Activated CD4-positive, alpha-beta memory T cell treated with anti-CD3 and anti-CD28 coated beads, Interleukin-2, amount 10 ng/mL, durations not matched to agents 7 days and 5 days (primary cell): ENCODE data around the gene XRCC6. TPM values are rescaled to one million over a fixed set of nuclear protein-coding genes. Genes with fewer than 3 reads are reported as not detected.
"Not testable (repeated sequence)": the region's sequence is repeated elsewhere in the genome, so short reads cannot be mapped to it uniquely, and the experiment has no call there.

Experiments
- CTCF ChIA-PET: fragments of 350-600 bp; sonication (Branson Sonifier 250); formaldehyde crosslinking; loops from one replicate; lab custom pipeline; 2021; ENCODE audit warnings: antibody characterized with exemption, inconsistent platforms; lab: Charles Lee
- POLR2A ChIA-PET: fragments of 350-600 bp; sonication (Branson Sonifier 250); formaldehyde crosslinking; loops from one replicate; lab custom pipeline; 2021; ENCODE audit warnings: antibody characterized with exemption; lab: Charles Lee
- DNase-seq: peaks from one replicate; pipeline ENCODE4 v3.0.0-alpha.2; 2020
- H3K27ac Mint-ChIP-seq: one replicate; pipeline ENCODE4 v1.8.0; 2021; ENCODE audit warnings: mild to moderate bottlenecking, mixed read lengths
- H3K27me3 Mint-ChIP-seq: one replicate; pipeline ENCODE4 v1.8.0; 2021; ENCODE audit warnings: mixed read lengths
- H3K36me3 Mint-ChIP-seq: one replicate; pipeline ENCODE4 v1.8.0; 2021; ENCODE audit warnings: low read depth, mixed read lengths
- H3K4me1 Mint-ChIP-seq: one replicate; pipeline ENCODE4 v1.8.0; 2021; ENCODE audit warnings: mixed read lengths
- H3K4me3 Mint-ChIP-seq: one replicate; pipeline ENCODE4 v1.8.0; 2021; ENCODE audit warnings: mild to moderate bottlenecking, mixed read lengths
- H3K9me3 Mint-ChIP-seq: one replicate; pipeline ENCODE4 v1.8.0; 2021; ENCODE audit warnings: mixed read lengths
- total RNA-seq, 2 experiments: library from RNA; stranded (reverse); gene quantifications; one replicate each; pipeline ENCODE4 v1.2.3, GENCODE V29; 2021

The XRCC6 gene
- total RNA-seq, 2 experiments from 2014 or later = 244 to 251 TPM

DNA sequence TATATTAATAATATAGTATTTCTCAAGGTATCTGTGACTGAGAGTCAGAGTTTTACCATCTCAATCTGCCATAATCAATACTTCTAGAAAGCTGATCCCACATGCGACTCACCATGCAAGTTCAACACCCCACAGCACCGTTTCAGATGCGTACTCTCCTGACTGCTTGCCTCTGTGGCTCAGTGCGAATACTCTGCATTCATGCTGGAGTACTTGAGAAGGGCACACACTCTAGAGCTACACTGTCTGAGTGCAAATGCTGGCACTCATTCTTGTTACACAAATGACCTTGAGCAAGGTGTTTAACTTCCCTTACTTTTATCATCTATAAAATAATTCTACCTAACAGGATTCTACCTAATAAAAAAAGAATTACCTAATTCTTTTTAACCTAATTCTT lies 55.0 kb downstream of the XRCC6 start:
- no peak overlapping the region for H3K27ac Mint-ChIP-seq

DNA sequence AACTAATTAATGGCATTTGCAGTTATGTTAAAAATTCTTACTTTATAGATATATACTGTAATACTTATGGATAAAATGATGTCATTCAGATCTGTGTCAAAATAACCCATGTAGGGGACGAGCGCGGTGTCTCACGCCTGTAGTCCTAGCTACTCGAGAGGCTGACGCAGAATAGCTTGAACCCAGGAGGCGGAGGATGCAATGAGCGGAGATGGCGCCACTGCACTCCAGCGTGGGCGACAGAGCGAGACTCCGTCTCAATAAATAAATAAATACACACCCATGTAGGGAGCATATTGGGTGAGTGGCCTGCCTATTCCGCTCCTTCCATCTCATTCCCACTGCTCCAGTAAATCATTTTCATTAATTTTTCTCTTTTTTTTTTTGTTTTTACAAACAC lies 60.5 kb downstream of the XRCC6 start:
- Mint-ChIP-seq H3K36me3 (peaks cover 42% of the 10 kb centered on the region), H3K4me1 (peaks cover 25% of the 10 kb centered on the region), H3K9me3 (no peaks in the 10 kb centered on the region), H3K27ac (peak overlapping the region; percentile 87), H3K27me3 (no peaks in the 10 kb centered on the region), H3K4me3 (peak overlapping the region; percentile 99)
- POLR2A ChIA-PET = interaction anchor here (4.6 kb wide), 1 partner anchor 14 kb away, joined by 24 read pairs; no protein-coding TSS in a partner anchor
- DNase-seq = no peak
- CTCF ChIA-PET = interaction anchor here (4.2 kb wide), 1 partner anchor 15 kb away, joined by 32 read pairs; no protein-coding TSS in a partner anchor

More for the DNA sequence above, 55.0 kb downstream of the XRCC6 start:
- H3K4me1 Mint-ChIP-seq = peaks cover 20% of the 10 kb centered on the region
- peaks cover 60% of the 10 kb centered on the region for H3K36me3 Mint-ChIP-seq
- H3K9me3 Mint-ChIP-seq = no peaks in the 10 kb centered on the region
- ChIA-PET CTCF (interaction anchor here (3.4 kb wide), 1 partner anchor 9 kb away, joined by 16 read pairs; no protein-coding TSS in a partner anchor), POLR2A (interaction anchor here (0.7 to 5.0 kb wide), 4 partner anchors 8 to 270 kb away, joined by 3 to 28 read pairs (median 6); partner anchors contain the start of gene SNU13)
- DNase-seq = no peak
- no peaks in the 10 kb centered on the region for H3K27me3 Mint-ChIP-seq
- no peak overlapping the region for H3K4me3 Mint-ChIP-seq

DNA sequence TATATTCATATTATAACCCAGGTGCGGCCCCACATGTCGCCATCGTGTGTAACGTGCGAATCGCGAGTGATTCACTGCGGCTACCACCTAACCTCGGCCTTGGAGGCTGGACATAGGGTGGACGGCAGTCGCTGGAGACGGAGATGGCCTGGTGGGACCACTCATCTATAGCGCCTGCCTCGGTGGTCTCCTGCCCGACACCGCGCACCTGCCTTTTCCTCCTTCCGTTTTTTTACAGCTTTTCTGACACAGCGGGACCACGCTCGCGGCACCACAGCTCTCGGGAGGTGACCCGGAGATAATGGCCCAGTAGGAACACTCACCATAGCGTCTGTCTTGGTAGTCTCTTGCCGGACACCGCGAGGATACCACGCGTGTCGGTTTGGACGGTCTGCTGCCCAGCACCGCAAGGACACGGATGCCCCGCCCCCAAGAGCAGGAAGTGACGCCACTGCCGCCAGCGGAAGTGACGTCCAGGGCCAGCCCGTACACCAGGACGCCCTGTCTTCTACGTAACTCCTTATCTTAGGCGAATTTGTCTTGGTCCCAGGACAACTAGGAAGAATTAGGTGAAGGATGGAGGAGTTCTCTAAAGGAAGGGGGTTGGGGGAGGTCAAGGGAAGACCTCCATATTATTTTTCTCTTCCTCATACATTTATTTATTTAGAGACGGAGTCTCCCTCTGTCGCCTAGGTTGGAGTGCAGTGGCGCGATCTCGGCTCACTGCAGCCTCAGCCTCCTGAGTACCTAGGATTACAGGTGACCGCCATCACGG lies 61.1 kb downstream of the XRCC6 start:
- CTCF ChIA-PET = interaction anchor here (4.2 kb wide), 1 partner anchor 15 kb away, joined by 32 read pairs; no protein-coding TSS in a partner anchor

DNA sequence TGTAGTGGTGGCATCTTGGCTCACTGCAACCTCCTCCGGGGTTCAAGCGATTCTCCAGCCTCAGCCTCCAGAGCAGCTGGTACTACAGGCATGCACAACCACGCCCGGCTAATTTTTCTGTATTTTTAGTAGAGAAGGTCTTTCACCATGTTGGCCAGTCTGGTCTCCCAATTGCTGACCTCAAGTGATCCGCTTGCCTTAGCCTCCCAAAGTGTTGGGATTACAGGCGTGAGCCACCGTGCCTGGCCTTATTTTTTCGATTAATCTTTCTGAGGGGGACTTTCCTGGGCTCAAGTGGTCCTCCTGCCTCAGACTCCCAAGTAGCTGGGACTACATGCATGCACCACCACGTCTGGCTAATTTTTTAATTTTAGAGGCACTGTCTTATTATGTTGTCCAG lies 62.0 kb downstream of the XRCC6 start:
- DNase-seq = no peak
- peaks cover 34% of the 10 kb centered on the region for H3K4me1 Mint-ChIP-seq
- POLR2A ChIA-PET = interaction anchor here (1.4 kb wide), 1 partner anchor 16 kb away, joined by 4 read pairs; no protein-coding TSS in a partner anchor

More for the DNA sequence above, 61.1 kb downstream of the XRCC6 start:
- Mint-ChIP-seq H3K27ac (peak overlapping the region; percentile 87), H3K36me3 (peaks cover 39% of the 10 kb centered on the region), H3K9me3 (no peaks in the 10 kb centered on the region), H3K27me3 (no peaks in the 10 kb centered on the region), H3K4me3 (peak overlapping the region; percentile 99), H3K4me1 (peaks cover 28% of the 10 kb centered on the region)
- DNase-seq = peak; percentile 88
- POLR2A ChIA-PET = interaction anchor here (4.6 kb wide), 1 partner anchor 15 kb away, joined by 24 read pairs; no protein-coding TSS in a partner anchor

DNA sequence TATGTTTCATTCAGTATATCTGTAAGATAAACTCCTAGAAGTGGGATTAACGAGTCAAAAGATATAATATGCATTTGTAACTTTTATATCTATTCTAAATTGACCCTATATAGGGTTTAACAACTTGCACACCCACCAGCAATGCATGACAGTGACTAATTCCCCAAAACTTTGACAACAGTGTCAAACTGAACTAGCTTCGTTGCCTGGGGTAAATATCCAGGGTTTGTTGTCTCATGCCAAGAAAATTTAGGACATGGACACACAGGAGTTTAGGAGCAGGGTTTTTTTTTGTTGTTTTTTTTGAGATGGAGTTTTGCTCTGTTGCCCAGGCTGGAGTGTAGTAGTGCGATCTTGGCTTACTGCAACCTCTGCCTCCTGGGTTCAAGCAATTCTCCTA lies 62.5 kb downstream of the XRCC6 start:
- DNase-seq = no peak
- ChIA-PET CTCF (interaction anchor here (0.6 to 7.2 kb wide), 2 partner anchors 17 to 173 kb away, joined by 3 to 55 read pairs; no protein-coding TSS in a partner anchor), POLR2A (interaction anchor here (1.4 kb wide), 1 partner anchor 17 kb away, joined by 4 read pairs; no protein-coding TSS in a partner anchor)
- no peak overlapping the region for H3K4me3 Mint-ChIP-seq
- peaks cover 34% of the 10 kb centered on the region for H3K4me1 Mint-ChIP-seq
- H3K9me3 Mint-ChIP-seq = no peaks in the 10 kb centered on the region
- peaks cover 39% of the 10 kb centered on the region for H3K36me3 Mint-ChIP-seq
- peak overlapping the region; percentile 87 for H3K27ac Mint-ChIP-seq
- no peaks in the 10 kb centered on the region for H3K27me3 Mint-ChIP-seq

More for the DNA sequence above, 62.0 kb downstream of the XRCC6 start:
- Mint-ChIP-seq H3K36me3 (peaks cover 40% of the 10 kb centered on the region), H3K4me3 (peak overlapping the region; percentile 99), H3K9me3 (no peaks in the 10 kb centered on the region), H3K27me3 (no peaks in the 10 kb centered on the region), H3K27ac (peak overlapping the region; percentile 87)
- CTCF ChIA-PET = interaction anchor here (0.6 to 7.2 kb wide), 2 partner anchors 16 to 174 kb away, joined by 3 to 55 read pairs; no protein-coding TSS in a partner anchor

DNA sequence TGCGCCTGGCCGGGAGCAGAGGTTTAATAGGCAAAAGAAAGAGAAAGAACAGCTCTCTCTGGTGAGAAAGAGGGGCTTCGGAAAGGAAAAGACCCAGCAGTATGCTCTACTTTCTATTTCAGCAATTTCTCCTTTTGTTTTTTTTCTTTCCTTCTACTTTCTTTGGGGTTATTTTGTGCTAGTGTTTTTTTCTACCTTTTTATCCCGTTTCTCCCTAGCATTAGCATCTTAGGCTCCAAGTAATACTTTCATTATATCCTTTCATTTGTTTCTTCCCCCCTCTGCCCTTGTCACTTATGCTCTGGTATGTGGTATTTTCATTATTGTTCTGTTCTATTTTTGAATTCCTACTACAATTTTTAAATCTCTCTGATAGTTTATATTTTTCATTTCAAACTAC lies 63.1 kb downstream of the XRCC6 start:
- Mint-ChIP-seq H3K9me3 (no peaks in the 10 kb centered on the region), H3K4me1 (peaks cover 36% of the 10 kb centered on the region), H3K27ac (peak overlapping the region; percentile 7), H3K36me3 (peaks cover 39% of the 10 kb centered on the region), H3K27me3 (no peaks in the 10 kb centered on the region), H3K4me3 (no peak overlapping the region)
- POLR2A ChIA-PET = interaction anchor here (1.4 kb wide), 1 partner anchor 18 kb away, joined by 4 read pairs; no protein-coding TSS in a partner anchor
- CTCF ChIA-PET = interaction anchor here (7.2 kb wide), 1 partner anchor 17 kb away, joined by 55 read pairs; no protein-coding TSS in a partner anchor
- DNase-seq = no peak

DNA sequence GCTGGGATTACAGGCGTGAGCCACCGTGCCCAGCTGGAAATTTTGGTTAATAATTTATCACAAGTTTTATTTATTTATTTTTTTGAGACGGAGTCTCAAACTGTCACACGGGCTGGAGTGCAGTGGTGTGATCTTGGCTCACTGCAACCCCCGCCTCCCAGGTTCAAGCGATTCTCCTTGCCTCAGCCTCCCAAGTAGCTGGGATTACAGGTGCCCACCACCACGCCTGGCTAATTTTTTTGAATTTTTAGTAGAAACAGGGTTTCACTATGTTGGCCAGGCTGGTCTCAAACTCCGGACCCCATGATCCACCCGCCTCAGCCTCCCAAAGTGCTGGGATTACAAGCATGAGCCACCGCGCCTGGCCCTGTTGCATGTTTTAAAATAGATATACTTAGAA lies 65.8 kb downstream of the XRCC6 start:
- not testable (repeated sequence) for H3K9me3 Mint-ChIP-seq, DNase-seq, H3K27me3 Mint-ChIP-seq
- H3K27ac Mint-ChIP-seq = peak overlapping the region; percentile 92
- peaks cover 46% of the 10 kb centered on the region for H3K4me1 Mint-ChIP-seq
- ChIA-PET POLR2A (interaction anchor here (0.8 to 6.1 kb wide), 12 partner anchors 8 to 404 kb away, joined by 3 to 76 read pairs (median 22); partner anchors contain the start of genes CCDC134, DESI1, MEI1 and NDUFA6), CTCF (interaction anchor here (3.4 to 7.2 kb wide), 2 partner anchors 11 to 20 kb away, joined by 37 to 55 read pairs; partner anchors contain the start of gene MEI1)
- H3K4me3 Mint-ChIP-seq = peak overlapping the region; percentile 95
- H3K36me3 Mint-ChIP-seq = peaks cover 35% of the 10 kb centered on the region

DNA sequence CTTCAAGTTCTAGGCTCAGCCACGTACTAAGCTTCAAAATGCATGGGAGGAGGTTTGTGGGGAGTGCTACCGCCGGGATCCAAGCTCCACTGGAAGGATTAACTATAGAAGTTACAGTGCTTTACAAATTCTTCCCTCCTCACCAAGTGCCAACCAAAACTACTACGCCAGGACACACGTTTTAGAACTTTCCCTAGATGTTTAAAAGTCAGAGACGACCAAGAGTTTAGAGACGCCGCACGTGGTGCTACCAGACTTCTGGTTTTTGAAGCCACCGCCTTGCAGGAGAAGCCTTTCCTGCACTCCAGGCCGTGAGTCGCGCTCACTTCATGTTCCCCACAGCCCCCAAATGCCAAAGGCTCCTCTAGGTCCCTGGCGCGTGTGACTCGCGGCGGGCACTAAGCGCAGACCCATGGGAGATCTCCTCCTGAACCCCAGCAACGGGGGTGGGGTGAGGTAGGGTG lies 66.8 kb downstream of the XRCC6 start:
- peak overlapping the region; percentile 95 for H3K4me3 Mint-ChIP-seq
- peak; percentile 33 for DNase-seq
- peak overlapping the region; percentile 92 for H3K27ac Mint-ChIP-seq
- no peaks in the 10 kb centered on the region for H3K9me3 Mint-ChIP-seq
- no peaks in the 10 kb centered on the region for H3K27me3 Mint-ChIP-seq
- CTCF ChIA-PET = interaction anchor here (1.1 to 7.2 kb wide), 4 partner anchors 10 to 68 kb away, joined by 4 to 55 read pairs (median 22); partner anchors contain the start of genes DESI1, MEI1 and XRCC6
- H3K36me3 Mint-ChIP-seq = peaks cover 31% of the 10 kb centered on the region
- H3K4me1 Mint-ChIP-seq = peaks cover 40% of the 10 kb centered on the region
- POLR2A ChIA-PET = interaction anchor here (0.7 to 6.1 kb wide), 27 partner anchors 8 to 921 kb away, joined by 3 to 76 read pairs (median 6); partner anchors contain the start of genes CCDC134, CENPM, DESI1 and MEI1

DNA sequence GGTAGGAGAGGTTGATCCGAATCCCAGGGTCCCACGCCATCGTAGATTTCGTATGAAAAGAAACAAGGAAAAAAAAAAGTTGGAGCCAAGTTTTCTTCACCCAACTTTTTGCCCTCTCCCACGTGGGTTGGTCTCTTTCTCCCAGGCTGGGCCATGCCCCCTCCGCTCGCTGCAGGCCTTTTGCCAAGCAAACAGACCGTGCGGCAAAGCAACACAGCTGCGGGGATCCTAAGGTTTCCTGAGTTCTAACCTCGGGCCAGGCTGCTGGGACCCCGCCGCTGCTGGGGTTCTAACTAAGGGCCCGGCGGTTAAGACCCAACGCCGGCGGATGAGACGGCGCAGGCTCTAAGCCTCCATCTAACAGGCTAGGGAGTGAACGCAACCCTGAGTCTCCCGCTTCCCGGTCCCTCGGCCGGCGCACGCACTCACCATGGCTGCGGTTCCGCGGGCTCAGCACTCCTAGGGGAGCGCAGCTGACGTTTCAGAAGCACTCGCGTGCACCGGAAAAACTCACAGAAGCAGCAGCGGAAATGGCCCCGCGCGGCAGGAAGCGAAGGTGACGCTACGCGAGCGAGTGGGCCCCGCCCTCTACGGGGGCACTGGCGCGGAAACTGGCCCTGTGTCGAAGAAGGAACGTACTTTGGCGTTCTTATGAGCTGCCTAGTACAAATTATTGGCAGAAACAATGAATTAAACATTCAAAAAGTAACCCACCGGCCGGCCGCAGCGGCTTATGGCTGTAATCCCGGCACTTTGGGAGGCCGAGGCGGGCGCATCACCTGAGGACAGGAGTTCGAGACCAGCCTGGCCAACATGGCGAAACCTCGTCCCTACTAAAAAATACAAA lies 67.5 kb downstream of the XRCC6 start, which contains the start of gene SNU13:
Gene SNU13 (minus strand): TSS at position 503 of the 847 bp plus-strand sequence. CDS start 71 bp downstream, at position 432.
- no peaks in the 10 kb centered on the region for H3K27me3 Mint-ChIP-seq
- peak; percentile 95 for DNase-seq
- H3K36me3 Mint-ChIP-seq = peaks cover 31% of the 10 kb centered on the region
- peaks cover 40% of the 10 kb centered on the region for H3K4me1 Mint-ChIP-seq
- POLR2A ChIA-PET = interaction anchor here (0.6 to 6.1 kb wide), 30 partner anchors 9 to 927 kb away, joined by 3 to 76 read pairs (median 6); partner anchors contain the start of genes CCDC134, CENPM, DESI1 and MEI1
- CTCF ChIA-PET = interaction anchor here (1.1 to 7.2 kb wide), 5 partner anchors 9 to 68 kb away, joined by 4 to 55 read pairs (median 7); partner anchors contain the start of genes DESI1, MEI1 and XRCC6
- H3K4me3 Mint-ChIP-seq = peak within 1 kb of the TSS; percentile 95
- H3K9me3 Mint-ChIP-seq = no peaks in the 10 kb centered on the region
- H3K27ac Mint-ChIP-seq = peak within 1 kb of the TSS; percentile 92

DNA sequence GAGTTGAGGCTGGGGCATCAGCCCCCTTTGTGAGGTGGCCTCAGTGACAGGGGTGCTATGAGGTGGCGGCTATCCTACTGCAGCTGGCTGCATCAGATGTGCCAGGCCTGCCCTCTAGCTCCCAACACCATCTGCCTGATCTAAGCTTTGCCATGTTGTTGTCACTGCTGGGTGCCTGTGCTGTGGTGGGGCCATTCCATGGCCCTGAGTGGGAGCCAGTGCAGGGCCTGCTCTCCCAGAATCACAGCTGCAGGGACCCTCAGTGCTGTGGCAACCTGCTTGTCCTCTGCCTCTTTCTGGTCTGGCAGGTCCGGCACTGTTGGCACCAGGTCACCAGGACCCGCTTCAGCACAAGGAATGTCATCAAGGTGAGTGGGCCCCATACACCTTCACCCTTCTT lies 69.4 kb downstream of the XRCC6 start:
- Mint-ChIP-seq H3K36me3 (peaks cover 26% of the 10 kb centered on the region), H3K4me1 (peaks cover 36% of the 10 kb centered on the region), H3K27ac (peak overlapping the region; percentile 92), H3K4me3 (peak overlapping the region; percentile 95), H3K9me3 (no peaks in the 10 kb centered on the region), H3K27me3 (no peaks in the 10 kb centered on the region)
- CTCF ChIA-PET = interaction anchor here (1.6 kb wide), 1 partner anchor 8 kb away, joined by 5 read pairs; the partner anchor contains the start of gene MEI1
- no peak for DNase-seq
- POLR2A ChIA-PET = interaction anchor here (3.3 to 6.1 kb wide), 3 partner anchors 25 to 143 kb away, joined by 21 to 76 read pairs (median 30); partner anchors contain the start of genes CCDC134 and SREBF2

DNA sequence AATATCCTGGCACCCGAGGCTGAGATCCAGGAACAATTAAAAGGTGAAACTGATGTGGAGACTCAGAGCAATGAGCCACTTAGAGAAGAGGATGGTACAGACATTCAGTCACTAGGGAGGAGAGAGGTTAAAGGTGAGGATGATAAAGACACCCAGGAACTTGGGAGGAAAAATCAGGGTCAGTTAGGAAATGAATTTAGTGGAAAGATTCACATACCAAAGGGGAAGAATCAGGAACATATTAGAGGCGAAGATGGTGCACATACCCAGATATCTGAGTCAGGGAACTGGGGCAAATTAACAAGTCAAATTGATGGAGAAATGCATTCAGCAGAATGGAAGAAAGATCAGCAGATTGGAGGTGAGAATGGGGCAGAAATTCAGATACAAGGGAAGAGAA lies 74.1 kb downstream of the XRCC6 start:
- Mint-ChIP-seq H3K4me1 (peaks cover 23% of the 10 kb centered on the region), H3K36me3 (peaks cover 12% of the 10 kb centered on the region), H3K9me3 (no peaks in the 10 kb centered on the region), H3K27ac (no peak overlapping the region), H3K27me3 (no peaks in the 10 kb centered on the region), H3K4me3 (no peak overlapping the region)
- no peak for DNase-seq
- ChIA-PET POLR2A (interaction anchor here (1.3 kb wide), 1 partner anchor 251 kb away, joined by 4 read pairs; the partner anchor contains the start of gene CENPM), CTCF (interaction anchor here (0.9 kb wide), 1 partner anchor 28 kb away, joined by 3 read pairs; no protein-coding TSS in a partner anchor)
